Inflammatory macrophage treated with lipopolysaccharide for 4 hours (primary cell): ENCODE data around the gene L2HGDH.

Source experiments
- DNase-seq: peaks from one replicate; pipeline ENCODE4 v3.0.0-alpha.2; 2020

Gene L2HGDH

DNA sequence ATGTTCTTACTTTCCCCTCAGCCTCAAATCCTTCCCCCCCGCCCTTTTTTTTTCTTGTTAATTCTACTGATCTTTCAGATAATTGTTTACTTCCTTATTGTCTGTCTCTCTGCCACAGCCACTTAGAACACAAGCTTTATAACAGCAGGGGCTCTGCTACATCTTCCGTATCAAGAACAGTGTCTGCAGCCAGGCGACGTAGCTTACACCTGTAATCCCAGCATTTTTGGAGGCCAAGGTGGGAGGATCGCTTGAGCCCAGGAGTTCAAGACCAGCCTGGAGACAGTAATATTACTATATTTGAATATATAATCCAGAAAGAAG lies 86.1 kb downstream of the L2HGDH start:
- no peak for DNase-seq

DNA sequence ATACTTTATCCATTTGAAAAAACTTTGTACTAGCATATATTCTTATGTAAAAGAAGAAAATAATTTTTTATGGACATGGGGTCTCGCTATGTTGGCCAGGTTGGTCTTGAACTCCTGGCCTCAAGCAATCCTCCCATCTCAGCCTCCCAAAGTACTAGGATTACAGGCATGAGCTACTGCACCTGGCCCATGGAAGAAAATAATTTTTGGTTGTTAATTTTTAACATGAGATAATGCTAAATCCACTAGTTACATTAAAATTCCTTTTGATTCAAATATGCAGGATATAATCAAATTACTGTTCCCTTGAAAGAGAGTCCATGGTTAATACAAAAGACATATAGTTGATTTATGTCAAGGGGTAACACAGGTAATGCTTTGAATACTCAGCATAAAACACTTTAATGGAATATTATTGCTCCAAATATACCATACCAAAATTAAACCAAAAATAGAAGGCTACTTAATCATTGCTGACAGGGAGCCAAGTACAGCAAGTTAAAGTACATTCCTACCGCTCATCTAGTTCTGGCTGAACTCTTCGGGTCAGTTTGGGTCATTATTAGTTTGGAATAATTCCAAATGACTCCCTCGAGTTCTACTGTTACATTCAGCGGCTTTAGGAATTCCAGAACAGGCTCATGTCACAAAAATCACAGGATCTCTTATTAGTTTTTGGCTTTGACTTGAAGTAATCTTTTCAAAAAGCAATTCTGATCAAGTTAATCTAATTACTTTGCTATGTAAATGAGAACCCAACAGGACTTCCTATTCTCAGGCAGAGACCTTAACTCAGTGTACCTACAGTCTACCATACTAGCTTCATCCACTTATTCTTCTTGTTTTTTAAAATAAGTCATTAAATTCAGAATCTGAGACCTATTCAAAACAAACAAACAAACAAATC lies 86.7 kb downstream of the L2HGDH start:
- no peak for DNase-seq

DNA sequence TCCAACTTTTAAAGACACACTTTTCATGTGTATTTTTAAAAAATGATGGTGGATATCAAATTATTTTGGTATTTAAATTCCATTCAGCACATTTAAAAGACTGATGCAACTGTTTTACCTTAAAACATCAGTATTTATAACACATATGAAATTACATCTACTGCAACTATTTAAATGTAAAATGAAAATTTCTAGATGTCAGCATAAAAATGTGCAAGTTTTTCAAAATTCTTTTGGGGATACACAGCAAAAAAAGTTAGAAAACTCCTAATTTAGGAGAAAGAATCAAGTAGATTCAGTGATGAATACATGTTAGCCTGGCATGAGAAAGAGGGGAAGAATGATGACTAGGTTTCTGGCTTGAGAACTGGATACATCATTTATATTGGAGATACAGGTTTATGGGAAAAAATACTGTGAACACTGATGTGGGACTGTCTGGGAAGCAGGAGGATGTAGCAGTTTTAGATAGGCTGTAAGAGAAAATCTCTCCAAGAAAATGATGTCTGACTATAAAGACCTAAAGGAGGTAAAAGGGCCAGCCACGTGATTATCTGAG lies 89.9 kb downstream of the L2HGDH start:
- no peak for DNase-seq

DNA sequence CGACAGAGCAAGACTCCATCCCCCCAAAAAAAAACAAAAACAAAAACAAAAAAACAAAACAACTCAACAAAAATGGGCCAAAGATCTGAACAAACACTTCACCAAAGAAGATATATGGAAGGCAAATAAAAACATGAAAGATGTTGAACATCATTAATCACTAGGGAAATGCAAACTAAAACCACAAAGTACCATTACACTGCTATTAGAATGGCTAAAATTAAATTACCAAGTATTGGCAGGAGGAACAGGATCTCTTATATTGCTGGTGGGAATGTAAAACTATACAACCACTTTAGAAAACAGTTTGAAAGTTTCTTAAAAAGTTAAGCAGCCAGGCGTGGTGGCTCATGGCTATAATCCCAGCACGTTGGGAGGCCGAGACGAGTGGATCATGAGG lies 93.5 kb downstream of the L2HGDH start:
- DNase-seq: no peak

DNA sequence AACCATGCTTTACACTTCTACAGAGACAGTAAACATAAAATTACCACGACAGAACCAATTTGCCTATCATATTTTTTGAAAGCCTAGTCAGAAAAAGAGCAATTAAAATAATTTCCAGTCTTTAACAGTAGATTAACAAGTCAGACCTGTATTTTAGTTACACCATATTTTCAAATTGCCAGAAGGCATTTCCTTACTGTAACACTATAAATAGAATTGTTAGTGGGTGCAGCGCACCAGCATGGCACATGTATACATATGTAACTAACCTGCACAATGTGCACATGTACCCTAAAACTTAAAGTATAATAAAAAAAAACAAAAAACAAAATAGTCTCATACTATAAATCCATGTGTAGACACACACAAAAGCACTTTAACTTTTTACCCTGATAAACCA lies 96.6 kb downstream of the L2HGDH start:
- DNase-seq: no peak

DNA sequence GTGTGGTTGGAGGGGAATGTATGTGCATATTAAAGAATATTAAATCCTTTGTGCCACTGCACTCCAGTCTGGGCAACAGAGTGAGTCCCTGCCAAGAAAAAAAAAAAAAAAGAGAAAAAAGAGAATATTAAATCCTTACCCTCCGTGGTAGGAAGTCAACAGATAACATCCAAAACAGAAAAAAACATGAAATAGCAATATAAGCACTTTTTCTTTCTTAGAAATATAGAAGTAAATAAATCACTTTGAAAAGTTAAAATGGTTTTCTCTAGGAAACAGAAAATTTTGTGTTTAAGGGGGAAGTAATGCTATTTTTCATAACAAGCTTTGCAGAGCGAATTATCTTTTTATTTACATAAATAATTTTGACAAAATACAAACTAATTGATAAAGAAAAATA lies 98.2 kb downstream of the L2HGDH start:
- no peak for DNase-seq

DNA sequence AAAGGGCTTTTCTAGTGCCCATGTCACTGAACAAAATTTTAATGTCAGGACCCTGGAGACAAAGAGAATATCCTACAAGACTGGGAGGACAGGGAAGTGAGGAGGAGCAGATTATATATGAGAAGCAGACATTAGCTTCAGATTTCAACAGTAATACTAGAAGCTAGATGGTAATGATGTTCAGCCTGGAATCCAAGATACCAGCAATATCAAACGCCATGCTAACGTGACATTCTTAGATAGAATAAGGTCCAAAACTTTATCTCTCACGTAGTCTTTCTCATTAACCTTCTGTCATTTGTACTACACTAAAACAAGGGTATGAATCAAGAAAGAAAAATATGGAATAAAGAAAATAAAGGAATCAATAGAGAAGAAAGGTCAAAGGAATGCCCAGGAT lies 99.3 kb downstream of the L2HGDH start:
- DNase-seq: no peak

DNA sequence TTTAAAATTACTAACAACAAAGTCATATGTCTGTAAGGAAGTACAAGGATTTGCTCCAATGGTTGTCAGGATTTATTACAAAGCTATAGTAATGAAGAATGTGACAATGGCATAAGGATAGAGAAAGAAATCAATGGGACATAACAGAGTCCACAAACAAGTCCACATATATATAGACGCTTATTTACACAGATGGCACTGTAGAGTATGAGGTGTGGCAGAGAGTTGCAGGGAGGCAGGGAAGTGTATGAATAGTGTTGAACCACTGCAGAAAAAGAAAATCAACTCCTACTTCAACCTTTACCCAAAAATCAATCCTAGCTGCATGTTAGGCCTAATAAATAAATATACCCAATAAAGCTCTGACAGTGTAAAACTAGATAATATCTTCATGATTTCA lies 102.0 kb downstream of the L2HGDH start:
- DNase-seq: no peak

DNA sequence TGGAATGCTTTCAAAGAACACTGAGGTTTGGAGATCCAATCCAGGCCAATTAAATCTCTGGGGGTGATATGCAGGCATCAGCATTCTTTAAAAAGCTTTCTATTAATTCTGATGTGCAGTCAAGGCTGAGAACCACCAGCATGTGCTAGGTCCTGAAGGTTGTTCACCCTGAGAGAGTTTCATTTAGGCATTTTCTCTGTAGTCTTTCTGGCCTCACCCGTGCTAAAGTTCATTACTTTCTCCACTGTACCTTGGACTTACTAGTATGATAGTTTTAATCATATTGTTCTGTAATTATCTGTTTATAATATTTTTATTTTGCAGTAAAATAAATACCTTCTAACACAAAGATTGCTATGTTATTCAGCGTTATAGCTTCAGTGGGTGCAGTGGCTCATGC lies 113.5 kb downstream of the L2HGDH start:
- DNase-seq: no peak

DNA sequence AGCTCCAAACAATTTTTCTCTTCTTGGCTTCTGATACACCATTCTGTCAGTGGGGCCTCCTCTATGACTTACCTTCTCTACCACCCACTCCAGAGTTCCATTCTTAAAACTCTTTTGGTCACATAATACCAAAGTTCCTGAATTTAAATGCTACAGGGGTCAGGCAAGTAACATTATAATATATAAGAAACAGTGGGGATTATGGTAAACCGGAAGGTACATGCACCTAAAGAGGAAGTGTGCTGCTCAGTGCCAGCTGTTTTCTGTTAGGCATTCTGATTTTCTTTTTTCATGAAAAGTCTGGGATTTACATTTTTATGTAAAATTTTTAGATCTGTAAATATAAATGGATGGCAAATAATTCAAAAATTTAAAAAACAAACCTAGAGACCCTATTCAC lies 120.5 kb downstream of the L2HGDH start:
- DNase-seq: no peak
